Subcutaneous adipose tissue (tissue), 4 donors: ENCODE measurements around the gene DMD. TPM values are rescaled to one million over a fixed set of nuclear protein-coding genes. Genes with fewer than 3 reads are reported as not detected.

Source experiments
- total RNA-seq, 4 donors: library from RNA; depleted of rRNA; stranded (reverse); fragments of >200 nt; gene quantifications; one replicate each; pipeline ENCODE4 v1.1.0, GENCODE V29; 2016
- TF ChIP-seq, protein P1 (sequence below): fragments of 450-650 bp; IDR thresholded peaks from one replicate; pipeline ENCODE4 v1.5.1; 2016; ENCODE audit warnings: low read depth, mild to moderate bottlenecking, control low read depth, antibody characterized with exemption, moderate library complexity

The DMD gene
- total RNA-seq, 4 donors from 2014 or later: 35.7 to 87.2 (median 72.1) TPM

DNA sequence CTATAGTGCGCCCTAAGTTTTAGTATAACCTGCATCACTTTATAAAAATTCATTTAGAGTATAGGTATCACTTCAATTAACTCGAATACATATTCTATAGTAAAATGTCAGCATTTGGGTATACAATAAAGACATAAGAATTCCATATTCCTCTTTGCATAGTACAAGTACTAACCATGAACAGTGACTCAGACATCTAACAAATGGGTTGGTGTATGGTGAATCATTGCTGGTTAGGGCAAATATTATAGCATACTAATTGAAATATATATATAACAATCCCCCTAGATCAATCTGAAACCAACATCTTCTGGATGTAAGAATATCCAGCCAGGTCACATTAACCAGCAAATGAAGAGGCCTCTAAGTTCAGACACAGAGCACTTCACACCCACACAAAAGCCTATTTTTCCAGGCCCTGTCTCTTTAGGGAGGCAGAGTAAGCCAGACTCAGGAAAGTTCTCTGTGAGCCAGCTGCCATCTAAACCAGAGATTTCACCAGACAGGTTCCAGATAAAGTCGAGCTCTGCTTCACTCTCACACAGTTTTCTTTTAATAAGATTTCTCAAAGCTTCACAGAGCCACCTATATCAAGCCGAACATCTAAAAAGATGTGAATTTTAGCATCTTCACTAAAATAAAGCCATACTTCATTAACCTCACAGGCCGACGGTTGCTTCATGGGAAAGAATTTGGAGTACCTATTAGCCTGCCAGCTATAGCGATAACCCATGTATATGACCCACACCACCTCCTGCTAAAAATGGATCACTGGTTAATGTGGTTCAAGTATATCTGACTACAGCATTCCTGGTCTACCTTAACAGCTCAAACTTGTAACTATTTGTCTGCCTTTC, 1939.5 kb downstream of the DMD start:
- TF ChIP-seq, protein P1, sequence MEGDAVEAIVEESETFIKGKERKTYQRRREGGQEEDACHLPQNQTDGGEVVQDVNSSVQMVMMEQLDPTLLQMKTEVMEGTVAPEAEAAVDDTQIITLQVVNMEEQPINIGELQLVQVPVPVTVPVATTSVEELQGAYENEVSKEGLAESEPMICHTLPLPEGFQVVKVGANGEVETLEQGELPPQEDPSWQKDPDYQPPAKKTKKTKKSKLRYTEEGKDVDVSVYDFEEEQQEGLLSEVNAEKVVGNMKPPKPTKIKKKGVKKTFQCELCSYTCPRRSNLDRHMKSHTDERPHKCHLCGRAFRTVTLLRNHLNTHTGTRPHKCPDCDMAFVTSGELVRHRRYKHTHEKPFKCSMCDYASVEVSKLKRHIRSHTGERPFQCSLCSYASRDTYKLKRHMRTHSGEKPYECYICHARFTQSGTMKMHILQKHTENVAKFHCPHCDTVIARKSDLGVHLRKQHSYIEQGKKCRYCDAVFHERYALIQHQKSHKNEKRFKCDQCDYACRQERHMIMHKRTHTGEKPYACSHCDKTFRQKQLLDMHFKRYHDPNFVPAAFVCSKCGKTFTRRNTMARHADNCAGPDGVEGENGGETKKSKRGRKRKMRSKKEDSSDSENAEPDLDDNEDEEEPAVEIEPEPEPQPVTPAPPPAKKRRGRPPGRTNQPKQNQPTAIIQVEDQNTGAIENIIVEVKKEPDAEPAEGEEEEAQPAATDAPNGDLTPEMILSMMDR: no peak

- TF ChIP-seq, protein P1: no peak
Observed at GRCh38 chrX:31269914-31270313, 1941.4 kb downstream of the DMD start.

GRCh38 chrX:31268359-31268758, 1943.0 kb downstream of the DMD start:
- TF ChIP-seq, protein P1: no peak

DNA sequence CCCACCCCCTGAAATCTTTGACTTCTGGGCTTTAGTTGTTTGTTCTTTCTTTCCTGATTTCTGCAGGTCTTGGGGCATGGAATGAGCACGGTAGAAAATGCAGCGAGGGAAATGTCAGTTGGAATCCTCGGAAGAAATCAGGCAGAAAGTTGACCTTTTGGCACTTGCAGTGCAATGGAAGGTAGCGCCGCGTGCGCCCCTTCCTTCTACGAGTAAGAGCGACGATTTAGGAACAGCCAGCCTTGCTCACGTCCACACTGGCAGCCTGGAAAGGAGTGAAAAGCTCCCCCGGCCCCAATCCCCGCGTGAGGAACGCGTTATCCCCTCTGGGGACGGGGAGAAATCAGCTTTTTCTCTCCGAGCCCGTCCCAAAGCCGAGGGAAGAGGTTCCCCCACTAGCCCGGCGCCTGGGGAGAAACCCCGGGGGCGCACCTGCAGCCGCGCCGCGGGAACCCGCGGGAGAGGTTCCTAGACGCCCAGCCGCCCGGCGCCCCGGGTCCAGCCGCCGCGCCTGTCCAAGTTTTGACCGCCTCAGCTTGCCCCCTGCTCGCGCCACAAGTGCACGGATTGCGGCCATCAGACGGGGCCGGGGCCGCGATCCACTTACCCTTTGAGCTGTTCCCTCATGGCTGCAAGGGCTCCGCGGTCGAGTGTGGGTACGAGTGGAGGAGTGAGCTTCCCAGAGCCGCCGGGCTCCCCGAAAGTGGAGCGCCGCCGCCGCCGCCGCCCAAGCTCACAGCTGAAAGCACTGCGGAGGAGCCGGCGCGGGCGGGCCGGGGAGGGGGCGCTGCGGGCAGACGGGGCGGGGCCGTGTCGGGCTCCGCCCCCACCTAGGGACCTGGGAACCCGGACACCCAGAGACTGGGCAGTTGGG, 1944.9 kb downstream of the DMD start:
- TF ChIP-seq, protein P1: no peak

DNA sequence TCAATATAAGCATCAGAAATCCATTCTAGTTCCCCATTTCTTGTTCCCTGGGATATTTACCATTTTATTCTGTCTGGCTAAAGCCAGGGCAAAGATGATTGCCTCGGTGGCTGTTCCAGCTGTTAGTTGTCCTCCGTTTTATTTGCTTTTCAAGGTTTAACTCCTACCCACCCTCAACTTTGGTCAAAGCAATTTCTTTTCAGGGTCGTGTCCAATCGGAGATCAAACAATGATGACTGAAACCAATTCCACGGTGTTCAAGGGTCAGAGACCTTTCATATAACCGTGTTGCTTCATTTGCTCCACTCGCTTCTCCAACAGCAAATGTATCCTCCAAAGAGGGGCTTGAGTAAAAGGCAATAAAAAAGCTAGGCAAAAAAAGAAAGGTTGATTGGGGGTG, 1946.0 kb downstream of the DMD start:
- TF ChIP-seq, protein P1: no peak

DNA sequence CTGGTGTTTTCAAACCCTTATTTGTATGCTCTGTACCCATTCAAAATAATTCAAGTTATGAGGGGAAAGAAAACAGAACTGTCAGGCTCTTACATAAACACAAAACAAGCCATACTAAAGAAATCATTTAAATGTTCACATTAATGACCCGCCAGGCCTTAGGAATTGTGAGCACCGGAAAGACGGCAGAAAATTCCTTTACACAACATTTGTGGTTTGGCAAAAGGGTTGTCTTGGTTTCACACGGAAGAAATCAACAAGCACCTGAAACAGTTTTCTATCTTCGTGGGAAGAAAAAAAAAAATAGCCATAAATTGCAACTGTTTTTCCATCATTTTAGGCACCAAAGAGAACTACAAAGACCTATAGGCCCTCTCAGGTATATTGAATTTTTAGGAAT, 1951.0 kb downstream of the DMD start:
- TF ChIP-seq, protein P1: no peak

DNA sequence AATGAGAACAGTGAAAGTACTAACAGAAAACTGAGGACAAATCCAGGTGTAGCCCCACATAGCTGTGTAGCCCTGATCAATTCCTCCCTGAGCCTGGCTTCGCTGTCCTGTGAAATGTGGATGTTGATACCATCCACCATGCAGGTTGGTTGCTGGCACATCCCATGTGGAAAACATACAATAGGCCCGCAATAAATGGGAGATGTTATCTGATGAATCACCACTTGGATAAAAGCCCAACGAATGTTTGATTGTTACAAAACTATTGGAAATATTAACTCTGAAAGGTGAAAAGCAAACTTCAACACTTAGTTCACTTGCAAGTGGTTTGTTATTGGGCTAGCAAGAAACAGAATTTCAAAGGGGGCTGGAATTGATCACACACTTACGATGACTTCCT, 1953.2 kb downstream of the DMD start:
- TF ChIP-seq, protein P1: no peak
